Tibial nerve (tissue), 4 donors: Measurements from ENCODE around the gene SPART. TPM values are rescaled to one million over a fixed set of nuclear protein-coding genes. Genes with fewer than 3 reads are reported as not detected.

Experiments used
- DNase-seq, 2 donors: peaks; one replicate each; pipeline ENCODE4 v3.0.0-alpha.2; 2019; ENCODE audit warnings: low spot score in 2 of 2
- H3K27ac ChIP-seq, 4 donors: fragments of 200-600 bp; sonication (generic) in 3 of 4; one replicate each; pipeline ENCODE4 v1.5.1; 2017 to 2019; ENCODE audit warnings: mild to moderate bottlenecking in 1 of 4
- H3K27me3 ChIP-seq, 2 donors: fragments of 200-600 bp; sonication (generic) in 1 of 2; one replicate each; pipeline versions ENCODE4 v1.5.1 to v1.6.0; 2017 to 2019
- H3K36me3 ChIP-seq, 3 donors: fragments of 200-600 bp; sonication (generic); one replicate each; pipeline ENCODE4 v1.5.1; 2018 to 2019
- H3K4me1 ChIP-seq, 4 donors: fragments of 200-600 bp; sonication (generic) in 3 of 4; one replicate each; pipeline ENCODE4 v1.5.1; 2017 to 2019
- H3K4me3 ChIP-seq, 4 donors: fragments of 200-600 bp; sonication (generic) in 3 of 4; one replicate each; pipeline ENCODE4 v1.5.1; 2017 to 2019; ENCODE audit warnings: mild to moderate bottlenecking in 1 of 4, moderate library complexity in 1 of 4
- H3K9me3 ChIP-seq, 4 donors: fragments of 200-600 bp; sonication (generic) in 3 of 4; one replicate each; pipeline ENCODE4 v1.5.1; 2017 to 2019
- CTCF ChIP-seq, 5 experiments: fragments of 200-600 bp in 3 of 5; fragments of 450-650 bp in 2 of 5; sonication (generic) in 3 of 5; IDR thresholded peaks; one replicate each; pipeline ENCODE4 v1.5.1; 2016 to 2019; ENCODE audit warnings: antibody characterized with exemption in 5 of 5, mild to moderate bottlenecking in 3 of 5, moderate library complexity in 2 of 5
- EP300 ChIP-seq, 2 donors: sonication (generic); formaldehyde crosslinking; IDR thresholded peaks; one replicate each; pipeline ENCODE4 v1.6.1; 2017; ENCODE audit warnings: antibody characterized with exemption in 2 of 2, mild to moderate bottlenecking in 1 of 2
- POLR2A ChIP-seq, 2 donors: fragments of 450-650 bp; IDR thresholded peaks; one replicate each; pipeline ENCODE4 v1.6.1; 2017; ENCODE audit warnings: antibody characterized with exemption in 2 of 2, mild to moderate bottlenecking in 2 of 2, moderate library complexity in 2 of 2
- WGBS, 2 donors: methylation state at CpG; one replicate each; pipeline ENCODE4 v1.1.5; 2018; 5-methylcytosine and 5-hydroxymethylcytosine counted together
- total RNA-seq, 4 donors: library from RNA; depleted of rRNA; stranded (reverse); fragments of >200 nt; gene quantifications; one replicate each; pipeline ENCODE4 v1.1.0, GENCODE V29; 2016

Gene SPART
- total RNA-seq = 10 to 100 TPM; 50.7 to 77.4 (median 62.4) TPM

- Histone ChIP-seq H3K27me3 (no peaks in the 10 kb centered on the region), H3K4me1 (peaks cover 0 to 45% (median 13%) of the 10 kb centered on the region in 4 donors), H3K27ac (peak within 1 kb of the TSS; percentile 99 to 100 (median 100)), H3K4me3 (peak within 1 kb of the TSS; percentile 67 to 99 (median 91)), H3K36me3 (no peaks in the 10 kb centered on the region), H3K9me3 (no peaks in the 10 kb centered on the region)
- peak; percentile 92 to 97 for DNase-seq
- 0 to 1% methylated on average over 26 to 61 of the region's 86 CpGs for WGBS, 2 donors
- peak in 1 of 2 donors; percentile 94 for TF ChIP-seq EP300 (IDR thresholded peaks at IDR 0.05)
- peak; percentile 74 to 85 for TF ChIP-seq POLR2A (IDR thresholded peaks at IDR 0.05)
- TF ChIP-seq CTCF (IDR thresholded peaks at IDR 0.05) = peak; percentile 94 to 99 (median 97)
Observed at GRCh38 chr13:36346222-36347083, at the start of gene SPART. SPART (minus strand) TSS chr13:36346394; CDS start chr13:36335830, 10,564 bp downstream.

- 12 to 15% methylated on average over 2 of the region's 2 CpGs for WGBS, 2 donors
- H3K4me3 ChIP-seq = no peak overlapping the region
- no peaks in the 10 kb centered on the region for H3K4me1 ChIP-seq
- no peaks in the 10 kb centered on the region for H3K36me3 ChIP-seq
- no peak overlapping the region for H3K27ac ChIP-seq
- TF ChIP-seq POLR2A (IDR thresholded peaks at IDR 0.05) (no peak), EP300 (IDR thresholded peaks at IDR 0.05) (peak in 1 of 2 donors; percentile 25), CTCF (IDR thresholded peaks at IDR 0.05) (peak; percentile 5 to 70 (median 43))
- no peak for DNase-seq
- H3K9me3 ChIP-seq = peaks cover 0 to 3% (median 0%) of the 10 kb centered on the region in 4 donors
- H3K27me3 ChIP-seq = no peaks in the 10 kb centered on the region
Observed at GRCh38 chr13:36395280-36395679, 49.1 kb upstream of the SPART start.

- Histone ChIP-seq H3K27me3 (no peaks in the 10 kb centered on the region), H3K4me3 (no peak overlapping the region), H3K36me3 (no peaks in the 10 kb centered on the region), H3K4me1 (no peaks in the 10 kb centered on the region), H3K27ac (no peak overlapping the region), H3K9me3 (no peaks in the 10 kb centered on the region)
- DNase-seq = no peak
- WGBS, 2 donors = 63 to 89% methylated on average over 1 of the region's 1 CpG
- TF ChIP-seq POLR2A (IDR thresholded peaks at IDR 0.05) (no peak), CTCF (IDR thresholded peaks at IDR 0.05) (no peak), EP300 (IDR thresholded peaks at IDR 0.05) (no peak)
Observed at GRCh38 chr13:36385489-36385888, 39.3 kb upstream of the SPART start.

- Histone ChIP-seq H3K9me3 (no peaks in the 10 kb centered on the region), H3K36me3 (no peaks in the 10 kb centered on the region), H3K4me1 (no peaks in the 10 kb centered on the region), H3K4me3 (no peak overlapping the region), H3K27me3 (no peaks in the 10 kb centered on the region), H3K27ac (no peak overlapping the region)
- TF ChIP-seq CTCF (IDR thresholded peaks at IDR 0.05) (no peak), POLR2A (IDR thresholded peaks at IDR 0.05) (no peak), EP300 (IDR thresholded peaks at IDR 0.05) (no peak)
- no peak for DNase-seq
- 90 to 93% methylated on average over 3 of the region's 3 CpGs for WGBS, 2 donors
Observed at GRCh38 chr13:36382030-36382429, 35.8 kb upstream of the SPART start.

- no peak for TF ChIP-seq POLR2A (IDR thresholded peaks at IDR 0.05)
- 63 to 72% methylated on average over 1 of the region's 1 CpG for WGBS, 2 donors
- no peak for DNase-seq
- Histone ChIP-seq H3K4me1 (no peaks in the 10 kb centered on the region), H3K27ac (no peak overlapping the region), H3K36me3 (no peaks in the 10 kb centered on the region), H3K27me3 (no peaks in the 10 kb centered on the region), H3K4me3 (no peak overlapping the region), H3K9me3 (no peaks in the 10 kb centered on the region)
Observed at GRCh38 chr13:36377826-36378468, 31.8 kb upstream of the SPART start.
